ENCODE measurements around the gene LARGE1. TPM values are rescaled to one million over a fixed set of nuclear protein-coding genes. Genes with fewer than 3 reads are reported as not detected.

LARGE1 gene
- total RNA-seq, 4 donors from 2014 or later: 11.8 to 33.2 (median 22.6) TPM

- 51 to 60% methylated on average over 5 of the region's 5 CpGs for WGBS, 2 donors
Measured at GRCh38 chr22:33232071-33232470, 688.2 kb downstream of the LARGE1 start.

GRCh38 chr22:33227791-33228190 lies 692.5 kb downstream of the LARGE1 start:
- intact Hi-C loops (cut with DNase I; ENCODE audit: low total_unique reads): no loop called here
- TF ChIP-seq CTCF (IDR thresholded peaks at IDR 0.05) (no peak), POLR2A (IDR thresholded peaks at IDR 0.05) (no peak)
- H3K4me3 ChIP-seq (ENCODE audit: low read depth, poor library complexity, severe bottlenecking): no peak overlapping the region
- no peak for DNase-seq (ENCODE audit: low spot score in 2 of 2)

More at GRCh38 chr22:33232071-33232470, 688.2 kb downstream of the LARGE1 start:
- H3K4me3 ChIP-seq (ENCODE audit: low read depth, poor library complexity, severe bottlenecking): no peak overlapping the region
- TF ChIP-seq POLR2A (IDR thresholded peaks at IDR 0.05) (no peak), CTCF (IDR thresholded peaks at IDR 0.05) (no peak)
- no peak for DNase-seq (ENCODE audit: low spot score in 2 of 2)
- intact Hi-C loops (cut with DNase I; ENCODE audit: low total_unique reads): no loop called here

GRCh38 chr22:33224841-33225240 lies 695.4 kb downstream of the LARGE1 start:
- no peak overlapping the region for H3K4me3 ChIP-seq (ENCODE audit: low read depth, poor library complexity, severe bottlenecking)
- TF ChIP-seq POLR2A (IDR thresholded peaks at IDR 0.05) (no peak), CTCF (IDR thresholded peaks at IDR 0.05) (no peak)
- intact Hi-C loops (cut with DNase I; ENCODE audit: low total_unique reads): no loop called here
- DNase-seq (ENCODE audit: low spot score in 2 of 2): no peak
- WGBS, 2 donors: 84 to 93% methylated on average over 4 of the region's 4 CpGs

Small RNAs within 50 kb of the gene (microRNA-seq; reads per million reads assigned to microRNA genes)
- 0 reads per million in 2 donors for gene MIR4764 (ENCODE audit: borderline number of aligned reads in 1 of 2, borderline replicate concordance in 2 of 2)
